NB4 (cell line): ENCODE results near the gene SERPINA6.
A peak's percentile ranks its signal among the peaks of the same experiment; 100 is the strongest.
"Not testable (repeated sequence)": the region's sequence is repeated elsewhere in the genome, so short reads cannot be mapped to it uniquely, and the experiment has no call there.

ENCODE experiments used
- DNase-seq: peaks from one replicate; pipeline ENCODE4 v3.0.0; 2010; ENCODE audit warnings: low read depth
- H3K4me3 ChIP-seq: one replicate; pipeline ENCODE4 v1.5.1; 2011; ENCODE audit warnings: mild to moderate bottlenecking, low read depth, low read length, moderate library complexity
- CTCF ChIP-seq: IDR thresholded peaks from one replicate; pipeline ENCODE4 v1.5.1; 2012; ENCODE audit warnings: low read depth, low read length
- MAX ChIP-seq: IDR thresholded peaks from 2 replicates; pipeline ENCODE4 v1.6.1; 2011; ENCODE audit warnings: low read depth, low read length
- MYC ChIP-seq: IDR thresholded peaks from 2 replicates; pipeline ENCODE4 v1.6.1; 2011; ENCODE audit warnings: low read depth, low read length
- POLR2A ChIP-seq: IDR thresholded peaks from 2 replicates; pipeline ENCODE4 v1.6.1; 2011; ENCODE audit warnings: mild to moderate bottlenecking; ENCODE audit not compliant: insufficient read length; ENCODE audit errors: extremely low read depth

SERPINA6 gene

GRCh38 chr14:94269156-94269555, 54.0 kb downstream of the SERPINA6 start:
- DNase-seq, result no peak
- TF ChIP-seq CTCF (no peak), MAX (no peak), MYC (no peak), POLR2A (no peak)
- no peak overlapping the region for H3K4me3 ChIP-seq

GRCh38 chr14:94268582-94268981, 54.6 kb downstream of the SERPINA6 start:
- not testable (repeated sequence) for DNase-seq, H3K4me3 ChIP-seq

- DNase-seq, result peak; percentile 23
- H3K4me3 ChIP-seq, result no peak overlapping the region
- TF ChIP-seq POLR2A (no peak), MAX (no peak), CTCF (no peak), MYC (no peak)
These were observed 55.8 kb downstream of the SERPINA6 start for GRCh38 chr14:94267352-94267751.

- not testable (repeated sequence) for DNase-seq, H3K4me3 ChIP-seq
These were observed 58.9 kb downstream of the SERPINA6 start for GRCh38 chr14:94264195-94264594.
